22Rv1 (cell line): ENCODE data around the gene RGS6.

ENCODE experiments used
- CTCF ChIP-seq: fragments of 450-650 bp; IDR thresholded peaks from 2 replicates; pipeline ENCODE4 v1.5.1; 2017; ENCODE audit warnings: mild to moderate bottlenecking
- ZFX ChIP-seq: fragments of 450-650 bp; IDR thresholded peaks from 2 replicates; pipeline ENCODE4 v1.6.1; 2017; ENCODE audit warnings: antibody characterized with exemption, borderline replicate concordance

GRCh38 chr14:72033365-72033764 lies 101.1 kb downstream of the RGS6 start:
- TF ChIP-seq CTCF, result no peak
- no peak for TF ChIP-seq ZFX
